ENCODE data around the gene INPP4B.
"Not testable (repeated sequence)": the region's sequence is repeated elsewhere in the genome, so short reads cannot be mapped to it uniquely, and the experiment has no call there.

Gene INPP4B

GRCh38 chr4:142404191-142404611, 441.9 kb downstream of the INPP4B start:
- peaks cover 74% of the 10 kb centered on the region for H3K4me1 Mint-ChIP-seq (ENCODE audit: low read depth)
- DNase-seq = peak; percentile 59
- no peaks in the 10 kb centered on the region for H3K9me3 Mint-ChIP-seq
- H3K4me3 Mint-ChIP-seq = peak overlapping the region; percentile 91
- H3K36me3 Mint-ChIP-seq (ENCODE audit: low read depth) = peaks cover 51% of the 10 kb centered on the region
- peak overlapping the region; percentile 100 for H3K27ac Mint-ChIP-seq
- H3K27me3 Mint-ChIP-seq = no peaks in the 10 kb centered on the region

GRCh38 chr4:142402900-142403299, 443.2 kb downstream of the INPP4B start:
- no peak for DNase-seq
- H3K27ac Mint-ChIP-seq = peak overlapping the region; percentile 96
- no peaks in the 10 kb centered on the region for H3K27me3 Mint-ChIP-seq
- H3K9me3 Mint-ChIP-seq = no peaks in the 10 kb centered on the region
- H3K4me1 Mint-ChIP-seq (ENCODE audit: low read depth) = peaks cover 72% of the 10 kb centered on the region
- peaks cover 62% of the 10 kb centered on the region for H3K36me3 Mint-ChIP-seq (ENCODE audit: low read depth)
- H3K4me3 Mint-ChIP-seq = peak overlapping the region; percentile 88

GRCh38 chr4:142402156-142402555, 443.9 kb downstream of the INPP4B start:
- Mint-ChIP-seq H3K27ac (peak overlapping the region; percentile 96), H3K36me3 (ENCODE audit: low read depth) (peaks cover 68% of the 10 kb centered on the region), H3K4me1 (ENCODE audit: low read depth) (peaks cover 72% of the 10 kb centered on the region), H3K4me3 (peak overlapping the region; percentile 88), H3K27me3 (no peaks in the 10 kb centered on the region), H3K9me3 (no peaks in the 10 kb centered on the region)
- no peak for DNase-seq

- not testable (repeated sequence) for DNase-seq, H3K27me3 Mint-ChIP-seq, H3K9me3 Mint-ChIP-seq
- H3K27ac Mint-ChIP-seq = peak overlapping the region; percentile 98
- H3K4me1 Mint-ChIP-seq (ENCODE audit: low read depth) = peaks cover 90% of the 10 kb centered on the region
- peaks cover 95% of the 10 kb centered on the region for H3K36me3 Mint-ChIP-seq (ENCODE audit: low read depth)
- H3K4me3 Mint-ChIP-seq = peak overlapping the region; percentile 66
Observed at GRCh38 chr4:142397364-142397991, 448.6 kb downstream of the INPP4B start.

GRCh38 chr4:142396279-142396678, 449.8 kb downstream of the INPP4B start:
- Mint-ChIP-seq H3K4me1 (ENCODE audit: low read depth) (peaks cover 90% of the 10 kb centered on the region), H3K4me3 (peak overlapping the region; percentile 66), H3K36me3 (ENCODE audit: low read depth) (peaks cover 95% of the 10 kb centered on the region), H3K27me3 (no peaks in the 10 kb centered on the region), H3K27ac (peak overlapping the region; percentile 98), H3K9me3 (peaks cover 7% of the 10 kb centered on the region)
- DNase-seq = no peak

GRCh38 chr4:142393127-142393526, 453.0 kb downstream of the INPP4B start:
- no peak overlapping the region for H3K4me3 Mint-ChIP-seq
- H3K36me3 Mint-ChIP-seq (ENCODE audit: low read depth) = peaks cover 97% of the 10 kb centered on the region
- H3K27ac Mint-ChIP-seq = peak overlapping the region; percentile 98
- H3K4me1 Mint-ChIP-seq (ENCODE audit: low read depth) = peaks cover 90% of the 10 kb centered on the region
- H3K9me3 Mint-ChIP-seq = peaks cover 7% of the 10 kb centered on the region
- DNase-seq = no peak
- H3K27me3 Mint-ChIP-seq = no peaks in the 10 kb centered on the region

- Mint-ChIP-seq H3K4me1 (ENCODE audit: low read depth) (peaks cover 81% of the 10 kb centered on the region), H3K9me3 (peaks cover 6% of the 10 kb centered on the region), H3K27ac (peak overlapping the region; percentile 84), H3K36me3 (ENCODE audit: low read depth) (peaks cover 89% of the 10 kb centered on the region), H3K4me3 (peak overlapping the region; percentile 53), H3K27me3 (no peaks in the 10 kb centered on the region)
- DNase-seq = no peak
Observed at GRCh38 chr4:142386856-142387255, 459.2 kb downstream of the INPP4B start.

- Mint-ChIP-seq H3K27ac (peak overlapping the region; percentile 84), H3K4me3 (peak overlapping the region; percentile 53), H3K27me3 (no peaks in the 10 kb centered on the region), H3K9me3 (peaks cover 6% of the 10 kb centered on the region), H3K36me3 (ENCODE audit: low read depth) (peaks cover 89% of the 10 kb centered on the region), H3K4me1 (ENCODE audit: low read depth) (peaks cover 81% of the 10 kb centered on the region)
- no peak for DNase-seq
Observed at GRCh38 chr4:142386449-142386848, 459.7 kb downstream of the INPP4B start.

- no peak overlapping the region for H3K4me3 Mint-ChIP-seq
- DNase-seq = no peak
- H3K4me1 Mint-ChIP-seq (ENCODE audit: low read depth) = peaks cover 82% of the 10 kb centered on the region
- no peaks in the 10 kb centered on the region for H3K27me3 Mint-ChIP-seq
- H3K27ac Mint-ChIP-seq = peak overlapping the region; percentile 2
- H3K9me3 Mint-ChIP-seq = peaks cover 6% of the 10 kb centered on the region
- peaks cover 85% of the 10 kb centered on the region for H3K36me3 Mint-ChIP-seq (ENCODE audit: low read depth)
Observed at GRCh38 chr4:142383800-142384470, 462.2 kb downstream of the INPP4B start.

GRCh38 chr4:142383354-142383753, 462.7 kb downstream of the INPP4B start:
- Mint-ChIP-seq H3K27ac (peak overlapping the region; percentile 2), H3K36me3 (ENCODE audit: low read depth) (peaks cover 81% of the 10 kb centered on the region), H3K27me3 (no peaks in the 10 kb centered on the region), H3K9me3 (peaks cover 6% of the 10 kb centered on the region), H3K4me3 (no peak overlapping the region), H3K4me1 (ENCODE audit: low read depth) (peaks cover 82% of the 10 kb centered on the region)
- DNase-seq = no peak

GRCh38 chr4:142380052-142380602, 466.0 kb downstream of the INPP4B start:
- peaks cover 71% of the 10 kb centered on the region for H3K36me3 Mint-ChIP-seq (ENCODE audit: low read depth)
- no peak overlapping the region for H3K4me3 Mint-ChIP-seq
- no peaks in the 10 kb centered on the region for H3K9me3 Mint-ChIP-seq
- peak overlapping the region; percentile 97 for H3K27ac Mint-ChIP-seq
- peaks cover 83% of the 10 kb centered on the region for H3K4me1 Mint-ChIP-seq (ENCODE audit: low read depth)
- DNase-seq = no peak
- H3K27me3 Mint-ChIP-seq = no peaks in the 10 kb centered on the region

GRCh38 chr4:142379277-142380051, 466.6 kb downstream of the INPP4B start:
- H3K4me3 Mint-ChIP-seq = peak overlapping the region; percentile 16
- peaks cover 70% of the 10 kb centered on the region for H3K36me3 Mint-ChIP-seq (ENCODE audit: low read depth)
- peaks cover 83% of the 10 kb centered on the region for H3K4me1 Mint-ChIP-seq (ENCODE audit: low read depth)
- H3K27ac Mint-ChIP-seq = peak overlapping the region; percentile 97
- H3K9me3 Mint-ChIP-seq = no peaks in the 10 kb centered on the region
- no peak for DNase-seq
- H3K27me3 Mint-ChIP-seq = no peaks in the 10 kb centered on the region

GRCh38 chr4:142378179-142378578, 467.9 kb downstream of the INPP4B start:
- Mint-ChIP-seq H3K27me3 (no peaks in the 10 kb centered on the region), H3K9me3 (no peaks in the 10 kb centered on the region), H3K36me3 (ENCODE audit: low read depth) (peaks cover 64% of the 10 kb centered on the region), H3K4me1 (ENCODE audit: low read depth) (peaks cover 81% of the 10 kb centered on the region), H3K4me3 (peak overlapping the region; percentile 76), H3K27ac (peak overlapping the region; percentile 97)
- DNase-seq = no peak

- H3K27ac Mint-ChIP-seq = peak overlapping the region; percentile 97
- peaks cover 65% of the 10 kb centered on the region for H3K36me3 Mint-ChIP-seq (ENCODE audit: low read depth)
- no peaks in the 10 kb centered on the region for H3K9me3 Mint-ChIP-seq
- H3K4me1 Mint-ChIP-seq (ENCODE audit: low read depth) = peaks cover 83% of the 10 kb centered on the region
- H3K27me3 Mint-ChIP-seq = no peaks in the 10 kb centered on the region
- peak overlapping the region; percentile 76 for H3K4me3 Mint-ChIP-seq
- no peak for DNase-seq
Observed at GRCh38 chr4:142377342-142378091, 468.6 kb downstream of the INPP4B start.

Data from activated T-cell treated with anti-CD3 and anti-CD28 coated beads, Interleukin-2, amount 50 U/mL, for 24 hours (primary cell).